SK-N-MC (cell line): ENCODE results near the gene EVI5L.

Experiments
- DNase-seq: peaks from one replicate; pipeline ENCODE4 v3.0.0-alpha.2; 2011; ENCODE audit warnings: low read depth, low spot score
- H3K27ac ChIP-seq: fragments of 200-600 bp; sonication (generic); 2 replicates; pipeline ENCODE4 v1.5.1; 2016; ENCODE audit warnings: mixed run types
- H3K36me3 ChIP-seq: fragments of 200-600 bp; sonication (generic); 2 replicates; pipeline ENCODE4 v1.6.1; 2017; ENCODE audit warnings: antibody characterized with exemption, low read length, mixed read lengths; ENCODE audit not compliant: insufficient read depth
- H3K4me3 ChIP-seq: fragments of 200-600 bp; sonication (generic); 2 replicates; pipeline ENCODE4 v1.5.1; 2016
- H3K9ac ChIP-seq: fragments of 200-600 bp; sonication (generic); 2 replicates; pipeline ENCODE4 v1.8.0; 2017; ENCODE audit warnings: mixed run types, mixed read lengths; ENCODE audit not compliant: insufficient read length
- H3K9me3 ChIP-seq: fragments of 200-600 bp; sonication (generic); 2 replicates; pipeline ENCODE4 v1.6.1; 2017; ENCODE audit warnings: low read depth, mild to moderate bottlenecking, antibody characterized with exemption, low read length, moderate library complexity, mixed read lengths
- EZH2 ChIP-seq: fragments of 200-600 bp; sonication (generic); IDR thresholded peaks from one replicate; pipeline ENCODE4 v1.6.1; 2017; ENCODE audit warnings: antibody characterized with exemption
- FOXP2 ChIP-seq: optimal IDR thresholded peaks from 2 replicates; pipeline ENCODE3; 2011; ENCODE audit warnings: mild to moderate bottlenecking, moderate library complexity; ENCODE audit not compliant: insufficient read depth; ENCODE audit errors: extremely low read length, control extremely low read depth
- POLR2AphosphoS5 ChIP-seq: IDR thresholded peaks from 2 replicates; pipeline ENCODE4 v1.6.1; 2012; ENCODE audit warnings: mild to moderate bottlenecking, low read depth, low read length, borderline replicate concordance

Gene EVI5L

GRCh38 chr19:7899751-7900378 lies 69.8 kb downstream of the EVI5L start:
- Histone ChIP-seq H3K9ac (no peak overlapping the region), H3K4me3 (no peak overlapping the region), H3K36me3 (no peaks in the 10 kb centered on the region), H3K27ac (no peak overlapping the region), H3K9me3 (no peaks in the 10 kb centered on the region)
- DNase-seq = no peak
- TF ChIP-seq FOXP2 (no peak), EZH2 (no peak), POLR2AphosphoS5 (no peak)

- no peak overlapping the region for H3K27ac ChIP-seq
- no peaks in the 10 kb centered on the region; the same call in 1 of the 2 replicates for H3K36me3 ChIP-seq
- no peak for DNase-seq
- no peak for TF ChIP-seq EZH2
- TF ChIP-seq FOXP2 = no peak
- TF ChIP-seq POLR2AphosphoS5 = no peak
- no peak overlapping the region for H3K4me3 ChIP-seq
- no peaks in the 10 kb centered on the region for H3K9me3 ChIP-seq
- H3K9ac ChIP-seq = no peak overlapping the region
Observed at GRCh38 chr19:7900401-7900870, 70.4 kb downstream of the EVI5L start.

GRCh38 chr19:7900931-7901330 lies 70.9 kb downstream of the EVI5L start:
- no peak overlapping the region for H3K4me3 ChIP-seq
- no peak for DNase-seq
- H3K9ac ChIP-seq = no peak overlapping the region
- H3K27ac ChIP-seq = no peak overlapping the region
- peaks cover 4% of the 10 kb centered on the region; the same call in 1 of the 2 replicates for H3K36me3 ChIP-seq
- no peaks in the 10 kb centered on the region for H3K9me3 ChIP-seq
- TF ChIP-seq FOXP2 (no peak), POLR2AphosphoS5 (no peak), EZH2 (no peak)

- DNase-seq = no peak
- Histone ChIP-seq H3K9ac (no peak overlapping the region), H3K4me3 (no peak overlapping the region), H3K9me3 (no peaks in the 10 kb centered on the region), H3K27ac (no peak overlapping the region), H3K36me3 (peaks cover 8% of the 10 kb centered on the region; the same call in 1 of the 2 replicates)
- TF ChIP-seq FOXP2 = no peak
Observed at GRCh38 chr19:7901337-7901736, 71.3 kb downstream of the EVI5L start.

- H3K9me3 ChIP-seq = no peaks in the 10 kb centered on the region
- peak overlapping the region; percentile 96 for H3K9ac ChIP-seq
- peak overlapping the region; percentile 83 for H3K27ac ChIP-seq
- peak overlapping the region; percentile 89 for H3K4me3 ChIP-seq
- peaks cover 9% of the 10 kb centered on the region; the same call in 1 of the 2 replicates for H3K36me3 ChIP-seq
- DNase-seq = no peak
- TF ChIP-seq EZH2 = no peak
- TF ChIP-seq FOXP2 = no peak
- TF ChIP-seq POLR2AphosphoS5 = no peak
Observed at GRCh38 chr19:7902796-7903243, 72.8 kb downstream of the EVI5L start.

- peak; percentile 99 for DNase-seq
- H3K9me3 ChIP-seq = no peaks in the 10 kb centered on the region
- peak; percentile 91 for TF ChIP-seq FOXP2
- TF ChIP-seq EZH2 = no peak
- peak; percentile 97 for TF ChIP-seq POLR2AphosphoS5
- H3K36me3 ChIP-seq = peaks cover 9% of the 10 kb centered on the region; the same call in 1 of the 2 replicates
- H3K4me3 ChIP-seq = peak within 1 kb of the TSS; percentile 89
- peak within 1 kb of the TSS; percentile 85 for H3K27ac ChIP-seq
- H3K9ac ChIP-seq = peak within 1 kb of the TSS; percentile 96
Observed at GRCh38 chr19:7903244-7904073, 73.4 kb downstream of the EVI5L start, which contains the start of gene MAP2K7. TSS of gene MAP2K7 (plus strand) at chr19:7903877. CDS start at chr19:7903945, 68 bp downstream.

GRCh38 chr19:7904074-7905020 lies 74.3 kb downstream of the EVI5L start:
- TF ChIP-seq POLR2AphosphoS5 = no peak
- TF ChIP-seq FOXP2 = no peak
- TF ChIP-seq EZH2 = no peak
- no peak for DNase-seq
- Histone ChIP-seq H3K9me3 (no peaks in the 10 kb centered on the region), H3K27ac (peak overlapping the region; percentile 85), H3K9ac (peak overlapping the region; percentile 81), H3K4me3 (peak overlapping the region; percentile 87), H3K36me3 (peaks cover 9% of the 10 kb centered on the region; the same call in 1 of the 2 replicates)
